Kidney epithelial cell (primary cell): ENCODE data around the gene MOSMO. TPM values are rescaled to one million over a fixed set of nuclear protein-coding genes. Genes with fewer than 3 reads are reported as not detected.

Source experiments
- DNase-seq: peaks from one replicate; pipeline ENCODE4 v3.0.0-alpha.2; 2010; ENCODE audit warnings: low read depth
- H3K27me3 ChIP-seq: 2 replicates; pipeline ENCODE4 v1.6.0; 2011; ENCODE audit warnings: low read length; ENCODE audit not compliant: control insufficient read depth, insufficient read depth
- H3K36me3 ChIP-seq: 2 replicates; pipeline ENCODE4 v1.5.1; 2011; ENCODE audit warnings: low read length; ENCODE audit not compliant: control insufficient read depth, insufficient read depth
- H3K4me3 ChIP-seq: 2 replicates; pipeline ENCODE4 v1.5.1; 2011; ENCODE audit warnings: low read depth, mild to moderate bottlenecking, control low read depth, low read length
- CTCF ChIP-seq: IDR thresholded peaks from 2 replicates; pipeline ENCODE4 v1.5.1; 2011; ENCODE audit warnings: mild to moderate bottlenecking, moderate library complexity, low read length, control low read depth, inconsistent platforms; ENCODE audit not compliant: insufficient read depth, poor library complexity, severe bottlenecking
- total RNA-seq: library from RNA; depleted of rRNA; stranded (reverse); fragments of >200 nt; gene quantifications from 2 replicates; pipeline ENCODE4 v1.2.3, GENCODE V29; 2015

MOSMO gene
- total RNA-seq, 1 donor from 2014 or later = 8.5 TPM

- Histone ChIP-seq H3K4me3 (no peak overlapping the region), H3K27me3 (peaks cover 5% of the 10 kb centered on the region), H3K36me3 (no peaks in the 10 kb centered on the region)
- no peak for TF ChIP-seq CTCF
- DNase-seq = no peak
These were observed 2.2 kb upstream of the MOSMO start for GRCh38 chr16:22005746-22006145.

GRCh38 chr16:22006636-22007035, 1.3 kb upstream of the MOSMO start:
- DNase-seq = no peak
- no peaks in the 10 kb centered on the region for H3K36me3 ChIP-seq
- TF ChIP-seq CTCF = no peak
- no peak overlapping the region for H3K4me3 ChIP-seq
- H3K27me3 ChIP-seq = peaks cover 5% of the 10 kb centered on the region

GRCh38 chr16:22007159-22007508, 777 bp upstream of the MOSMO start:
- H3K4me3 ChIP-seq = peak overlapping the region; percentile 90

GRCh38 chr16:22008215-22009059, 526 bp downstream of the MOSMO start:
- no peak for DNase-seq
- Histone ChIP-seq H3K36me3 (no peaks in the 10 kb centered on the region), H3K27me3 (peaks cover 5% of the 10 kb centered on the region), H3K4me3 (peak overlapping the region; percentile 90)
- TF ChIP-seq CTCF = no peak

More at GRCh38 chr16:22007159-22007508, 777 bp upstream of the MOSMO start:
- TF ChIP-seq CTCF = no peak
- Histone ChIP-seq H3K27me3 (peaks cover 5% of the 10 kb centered on the region), H3K36me3 (no peaks in the 10 kb centered on the region)
- no peak for DNase-seq

GRCh38 chr16:22010902-22011301, 3.0 kb downstream of the MOSMO start:
- no peak for DNase-seq
- TF ChIP-seq CTCF = no peak
- Histone ChIP-seq H3K27me3 (no peaks in the 10 kb centered on the region), H3K36me3 (no peaks in the 10 kb centered on the region), H3K4me3 (no peak overlapping the region)

GRCh38 chr16:22012241-22012640, 4.3 kb downstream of the MOSMO start:
- no peak for TF ChIP-seq CTCF
- H3K27me3 ChIP-seq = no peaks in the 10 kb centered on the region
- H3K4me3 ChIP-seq = no peak overlapping the region
- no peak for DNase-seq
- H3K36me3 ChIP-seq = no peaks in the 10 kb centered on the region
